OCI-LY1 (cell line): ENCODE results near the gene GNRH2.

Experiments used
- CTCF ChIP-seq: fragments of 200-600 bp; sonication (generic), shearing (Covaris generic); IDR thresholded peaks from 2 replicates; pipeline ENCODE4 v1.5.1; 2017; ENCODE audit warnings: mild to moderate bottlenecking, antibody characterized with exemption, low read length, moderate library complexity, mixed read lengths
- EZH2 ChIP-seq: fragments of 200-600 bp; sonication (generic), shearing (Covaris generic); IDR thresholded peaks from 2 replicates; pipeline ENCODE4 v1.8.0; 2017; ENCODE audit warnings: borderline replicate concordance, mixed run types, mild to moderate bottlenecking, antibody characterized with exemption, low read length, moderate library complexity, mixed read lengths

DNA sequence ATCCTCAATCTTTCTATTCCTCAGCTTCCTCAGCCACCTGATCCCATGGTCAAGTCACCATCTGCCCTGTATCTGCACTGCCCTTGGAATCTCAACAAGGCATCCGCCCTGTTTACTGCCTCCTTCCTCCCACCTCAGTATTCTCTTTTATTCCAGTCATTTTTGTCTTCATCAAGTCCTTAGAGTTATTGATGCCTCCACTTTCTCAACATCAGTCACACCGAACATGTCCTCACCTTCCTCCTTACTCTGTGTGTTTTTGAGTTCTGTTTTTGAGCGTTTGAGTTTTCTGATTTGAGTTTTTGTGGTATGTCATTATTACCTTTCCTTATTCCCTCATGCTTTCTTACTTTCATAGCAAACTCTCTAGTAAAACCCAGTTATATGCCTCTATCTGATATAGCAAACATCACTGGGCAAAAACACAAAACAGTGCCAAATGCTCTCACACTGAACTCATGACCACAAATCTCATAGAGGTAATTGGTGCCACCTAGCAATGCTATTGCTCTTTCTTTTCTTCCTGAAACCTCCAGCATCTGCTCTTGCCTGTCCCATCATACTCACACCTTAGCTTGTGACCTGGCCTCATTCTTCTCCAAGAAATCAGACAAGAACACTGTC is 11.8 kb upstream of the GNRH2 start:
- TF ChIP-seq CTCF: no peak
- no peak for TF ChIP-seq EZH2
